ENCODE data around the gene C14orf93. TPM values are rescaled to one million over a fixed set of nuclear protein-coding genes. Genes with fewer than 3 reads are reported as not detected.

The C14orf93 gene
- polyA plus RNA-seq, 3 donors, result 18.3 to 19.2 (median 18.8) TPM

Other genes with a start within 250 kb of the C14orf93 start
- gene OXA1L, start 243.5 kb downstream of the C14orf93 start, polyA plus RNA-seq (ENCODE audit: insufficient read length in 3 of 3), result 100 to 1,000 TPM; 132 to 140 (median 138) TPM
- gene SLC7A7, start 194.7 kb downstream of the C14orf93 start, polyA plus RNA-seq (ENCODE audit: insufficient read length in 3 of 3), result 100 to 1,000 TPM; 101 to 121 (median 108) TPM
- 10 to 100 TPM; 63.5 to 78.6 (median 75.8) TPM for gene MRPL52, start 180.3 kb downstream of the C14orf93 start, polyA plus RNA-seq (ENCODE audit: insufficient read length in 3 of 3)
- 100 to 1,000 TPM; 132 to 140 (median 134) TPM for gene MMP14, start 173.6 kb downstream of the C14orf93 start, polyA plus RNA-seq (ENCODE audit: insufficient read length in 3 of 3)
- 10 to 100 TPM; 67.4 to 85.7 (median 73.1) TPM for gene LRP10, start 138.4 kb downstream of the C14orf93 start, polyA plus RNA-seq (ENCODE audit: insufficient read length in 3 of 3)
- 1 to 10 TPM in 2 of 3 donors, under 1 TPM in 1; 0.89 to 1.5 (median 1.2) TPM for gene REM2, start 126.9 kb downstream of the C14orf93 start, polyA plus RNA-seq (ENCODE audit: insufficient read length in 3 of 3)
- 100 to 1,000 TPM; 118 to 125 (median 119) TPM for gene RBM23, start 91.0 kb downstream of the C14orf93 start, polyA plus RNA-seq (ENCODE audit: insufficient read length in 3 of 3)
- gene PRMT5, start 80.8 kb downstream of the C14orf93 start, polyA plus RNA-seq (ENCODE audit: insufficient read length in 3 of 3), result 100 to 1,000 TPM; 150 to 165 (median 163) TPM
- 10 to 100 TPM; 56.0 to 60.1 (median 56.4) TPM for gene HAUS4, start 53.1 kb downstream of the C14orf93 start, polyA plus RNA-seq (ENCODE audit: insufficient read length in 3 of 3)
- gene AJUBA, start 27.6 kb downstream of the C14orf93 start, polyA plus RNA-seq (ENCODE audit: insufficient read length in 3 of 3), result 10 to 100 TPM; 72.8 to 93.8 (median 86.4) TPM
- gene PSMB5, start 24.8 kb upstream of the C14orf93 start, polyA plus RNA-seq (ENCODE audit: insufficient read length in 3 of 3), result 100 to 1,000 TPM; 229 to 253 (median 251) TPM
- not detected for gene PSMB11, start 32.1 kb upstream of the C14orf93 start, polyA plus RNA-seq (ENCODE audit: insufficient read length in 3 of 3)
- 10 to 100 TPM; 13.3 to 18.0 (median 14.0) TPM for gene CDH24, start 47.4 kb upstream of the C14orf93 start, polyA plus RNA-seq (ENCODE audit: insufficient read length in 3 of 3)
- gene ACIN1, start 85.0 kb upstream of the C14orf93 start, polyA plus RNA-seq (ENCODE audit: insufficient read length in 3 of 3), result 100 to 1,000 TPM; 201 to 227 (median 206) TPM
- 100 to 1,000 TPM in 1 of 3 donors, 10 to 100 TPM in 2; 90.1 to 102 (median 91.2) TPM for gene C14orf119, start 85.4 kb upstream of the C14orf93 start, polyA plus RNA-seq (ENCODE audit: insufficient read length in 3 of 3)
- under 1 TPM in 1 of 3 donors, not detected in 2; 0.08 TPM for gene CIROP, start 94.8 kb upstream of the C14orf93 start, polyA plus RNA-seq (ENCODE audit: insufficient read length in 3 of 3)
- gene CEBPE, start 109.1 kb upstream of the C14orf93 start, polyA plus RNA-seq (ENCODE audit: insufficient read length in 3 of 3), result under 1 TPM; 0.08 to 0.21 (median 0.19) TPM
- gene SLC7A8, start 173.5 kb upstream of the C14orf93 start, polyA plus RNA-seq (ENCODE audit: insufficient read length in 3 of 3), result 10 to 100 TPM; 83.4 to 94.0 (median 86.9) TPM
- gene RNF212B, start 227.8 kb upstream of the C14orf93 start, polyA plus RNA-seq (ENCODE audit: insufficient read length in 3 of 3), result 1 to 10 TPM; 1.4 to 1.6 (median 1.4) TPM